CD14-positive monocyte (primary cell): ENCODE measurements around the gene ANKRD13C. TPM values are rescaled to one million over a fixed set of nuclear protein-coding genes. Genes with fewer than 3 reads are reported as not detected.

Experiments
- DNase-seq, 3 donors: peaks; one replicate each; pipeline ENCODE4 v3.0.0-alpha.2; 2011 to 2022
- H2AFZ ChIP-seq: 2 replicates; pipeline ENCODE4 v1.6.0; 2012; ENCODE audit warnings: mild to moderate bottlenecking, low read depth, low read length, inconsistent platforms; ENCODE audit not compliant: insufficient read depth, poor library complexity, severe bottlenecking
- H3K27ac ChIP-seq, 2 donors: 1 replicate in 1 of 2; 2 replicates in 1 of 2; pipeline ENCODE4 v1.5.1; 2012 to 2013; ENCODE audit warnings: low read length in 2 of 2, control low read depth in 1 of 2, inconsistent platforms in 1 of 2, low read depth in 1 of 2, mild to moderate bottlenecking in 1 of 2
- H3K27me3 ChIP-seq, 2 donors: one replicate each; pipeline versions ENCODE4 v1.6.0 to v1.6.1; 2011 to 2013; ENCODE audit warnings: low read length in 2 of 2; ENCODE audit not compliant: control insufficient read depth in 2 of 2, insufficient read depth in 2 of 2
- H3K36me3 ChIP-seq, 2 donors: replicated peaks in 1 of 2; 1 replicate in 1 of 2; 2 replicates in 1 of 2; pipeline versions ENCODE4 v1.5.1 to v1.6.1; 2012 to 2013; ENCODE audit warnings: low read length in 2 of 2, control low read depth in 1 of 2, inconsistent platforms in 1 of 2, mild to moderate bottlenecking in 1 of 2; ENCODE audit not compliant: insufficient read depth in 2 of 2, control insufficient read depth in 1 of 2
- H3K4me1 ChIP-seq, 2 donors: 1 replicate in 1 of 2; 2 replicates in 1 of 2; pipeline versions ENCODE4 v1.5.1 to v1.6.1; 2012 to 2013; ENCODE audit warnings: low read length in 2 of 2, control low read depth in 1 of 2, inconsistent platforms in 1 of 2, mild to moderate bottlenecking in 1 of 2, moderate library complexity in 1 of 2; ENCODE audit not compliant: insufficient read depth in 2 of 2, control insufficient read depth in 1 of 2
- H3K4me2 ChIP-seq: replicated peaks from 2 replicates; pipeline ENCODE3; 2012; ENCODE audit warnings: low read length, moderate library complexity, mild to moderate bottlenecking; ENCODE audit not compliant: poor library complexity, severe bottlenecking; ENCODE audit errors: extremely low read depth
- H3K4me3 ChIP-seq, 3 experiments: fragments of 200-600 bp in 1 of 3; sonication (generic) in 1 of 3; replicated peaks in 1 of 3; 1 replicate in 2 of 3; 2 replicates in 1 of 3; pipeline ENCODE4 v1.5.1; 2011 to 2013; ENCODE audit warnings: low read length in 3 of 3, mild to moderate bottlenecking in 3 of 3, control low read depth in 2 of 3, low read depth in 2 of 3, inconsistent platforms in 1 of 3, moderate library complexity in 1 of 3
- H3K79me2 ChIP-seq: 2 replicates; pipeline ENCODE4 v1.6.0; 2012; ENCODE audit warnings: mild to moderate bottlenecking, control low read depth, inconsistent platforms, low read length, moderate library complexity; ENCODE audit not compliant: insufficient read depth
- H3K9ac ChIP-seq: 2 replicates; pipeline ENCODE4 v1.6.0; 2017; ENCODE audit warnings: low read length, mild to moderate bottlenecking; ENCODE audit not compliant: insufficient read depth, poor library complexity, severe bottlenecking
- H3K9me3 ChIP-seq, 2 donors: replicated peaks in 1 of 2; 1 replicate in 1 of 2; 2 replicates in 1 of 2; pipeline versions ENCODE4 v1.5.1 to v1.6.1; 2012 to 2013; ENCODE audit warnings: low read length in 2 of 2, control low read depth in 1 of 2; ENCODE audit not compliant: control insufficient read depth in 1 of 2, insufficient read depth in 1 of 2
- H4K20me1 ChIP-seq: 2 replicates; pipeline ENCODE4 v1.6.0; 2012; ENCODE audit warnings: mild to moderate bottlenecking, low read length, control low read depth, moderate library complexity; ENCODE audit not compliant: insufficient read depth
- H3K27ac Mint-ChIP-seq, 7 donors: one replicate each; pipeline ENCODE4 v1.8.0; 2020; ENCODE audit warnings: mild to moderate bottlenecking in 7 of 7, mixed read lengths in 7 of 7, moderate library complexity in 6 of 7, inconsistent platforms in 2 of 7
- H3K27me3 Mint-ChIP-seq, 3 donors: one replicate each; pipeline ENCODE4 v1.8.0; 2021 to 2022; ENCODE audit warnings: low read depth in 3 of 3, mild to moderate bottlenecking in 3 of 3, mixed read lengths in 3 of 3, moderate library complexity in 3 of 3, inconsistent platforms in 1 of 3
- H3K36me3 Mint-ChIP-seq, 2 donors: one replicate each; pipeline ENCODE4 v1.8.0; 2020; ENCODE audit warnings: mixed read lengths in 2 of 2, inconsistent platforms in 1 of 2, mild to moderate bottlenecking in 1 of 2
- H3K4me1 Mint-ChIP-seq: one replicate; pipeline ENCODE4 v1.8.0; 2020; ENCODE audit warnings: mild to moderate bottlenecking, mixed read lengths
- H3K4me3 Mint-ChIP-seq, 2 donors: one replicate each; pipeline ENCODE4 v1.8.0; 2020; ENCODE audit warnings: mild to moderate bottlenecking in 2 of 2, mixed read lengths in 2 of 2, moderate library complexity in 1 of 2
- H3K9me3 Mint-ChIP-seq, 7 donors: one replicate each; pipeline ENCODE4 v1.8.0; 2020 to 2022; ENCODE audit warnings: mixed read lengths in 7 of 7, mild to moderate bottlenecking in 6 of 7, moderate library complexity in 6 of 7, inconsistent platforms in 2 of 7
- WGBS: methylation state at CpG from one replicate; pipeline ENCODE4 v1.1.5; 2013; ENCODE audit warnings: missing lambda C conversion rate; ENCODE audit not compliant: insufficient coverage; 5-methylcytosine and 5-hydroxymethylcytosine counted together
- intact Hi-C, 2 donors: fragments of 100-400 bp; cut with micrococcal nuclease; formaldehyde crosslinking; loops; one replicate each; pipeline versions ENCODE4 v1.15.0 to v1.15.1; 2023
- polyA plus RNA-seq, 3 donors: library from polyadenylated mRNA; depleted of rRNA in 1 of 3; unstranded in 2 of 3; stranded (reverse) in 1 of 3; fragments of 300-500 nt in 2 of 3; fragments of >200 nt in 1 of 3; fragmentation: Illumina TruSeq in 2 of 3; gene quantifications; 1 replicate in 2 of 3; 2 replicates in 1 of 3; pipeline ENCODE4 v1.2.3, GENCODE V29; 2012 to 2021
- TF ChIP-seq, protein P1 (sequence below): fragments of 200-600 bp; IDR thresholded peaks from one replicate; pipeline ENCODE4 v1.8.0; 2022; ENCODE audit warnings: antibody characterized with exemption, mild to moderate bottlenecking

Gene ANKRD13C
- polyA plus RNA-seq, 3 donors = 4.5 to 7.6 (median 6.5) TPM

DNA sequence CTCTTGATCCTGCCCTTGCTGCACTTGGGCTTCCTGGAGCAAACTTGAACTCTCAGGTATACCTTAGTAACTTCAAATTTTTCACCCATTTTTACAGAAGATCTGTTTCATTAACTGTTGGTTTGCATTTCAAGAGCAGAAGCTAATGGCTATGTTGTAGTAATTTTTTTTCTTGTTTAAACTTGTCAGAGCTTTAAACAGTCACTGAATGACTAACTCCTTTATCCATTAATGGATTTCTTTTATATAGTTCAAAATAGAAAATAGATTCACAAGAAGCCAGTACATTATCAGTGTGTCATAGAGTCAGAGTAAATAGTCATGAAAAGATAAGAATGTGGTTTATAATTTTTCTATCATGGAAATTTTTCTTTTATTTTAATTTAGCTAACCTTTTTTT is 119.8 kb downstream of the ANKRD13C start:
- no peak overlapping the region for H3K4me3 ChIP-seq
- no peaks in the 10 kb centered on the region for H3K27me3 ChIP-seq
- intact Hi-C loops = no loop called here
- no peaks in the 10 kb centered on the region for H3K4me1 ChIP-seq
- peaks cover 100% of the 10 kb centered on the region in 2 donors for H3K36me3 ChIP-seq
- no peaks in the 10 kb centered on the region for H3K4me1 Mint-ChIP-seq
- H3K9me3 Mint-ChIP-seq = no peaks in the 10 kb centered on the region
- no peak overlapping the region for H3K27ac ChIP-seq
- no peak overlapping the region for H3K27ac Mint-ChIP-seq
- TF ChIP-seq, protein P1, sequence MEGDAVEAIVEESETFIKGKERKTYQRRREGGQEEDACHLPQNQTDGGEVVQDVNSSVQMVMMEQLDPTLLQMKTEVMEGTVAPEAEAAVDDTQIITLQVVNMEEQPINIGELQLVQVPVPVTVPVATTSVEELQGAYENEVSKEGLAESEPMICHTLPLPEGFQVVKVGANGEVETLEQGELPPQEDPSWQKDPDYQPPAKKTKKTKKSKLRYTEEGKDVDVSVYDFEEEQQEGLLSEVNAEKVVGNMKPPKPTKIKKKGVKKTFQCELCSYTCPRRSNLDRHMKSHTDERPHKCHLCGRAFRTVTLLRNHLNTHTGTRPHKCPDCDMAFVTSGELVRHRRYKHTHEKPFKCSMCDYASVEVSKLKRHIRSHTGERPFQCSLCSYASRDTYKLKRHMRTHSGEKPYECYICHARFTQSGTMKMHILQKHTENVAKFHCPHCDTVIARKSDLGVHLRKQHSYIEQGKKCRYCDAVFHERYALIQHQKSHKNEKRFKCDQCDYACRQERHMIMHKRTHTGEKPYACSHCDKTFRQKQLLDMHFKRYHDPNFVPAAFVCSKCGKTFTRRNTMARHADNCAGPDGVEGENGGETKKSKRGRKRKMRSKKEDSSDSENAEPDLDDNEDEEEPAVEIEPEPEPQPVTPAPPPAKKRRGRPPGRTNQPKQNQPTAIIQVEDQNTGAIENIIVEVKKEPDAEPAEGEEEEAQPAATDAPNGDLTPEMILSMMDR = no peak
- peaks cover 46% of the 10 kb centered on the region for H4K20me1 ChIP-seq
- H3K9me3 ChIP-seq = no peaks in the 10 kb centered on the region
- H3K4me3 Mint-ChIP-seq = no peak overlapping the region
- H3K4me2 ChIP-seq = no peak overlapping the region
- DNase-seq = no peak
- peaks cover 85 to 96% of the 10 kb centered on the region in 2 donors for H3K36me3 Mint-ChIP-seq
- peaks cover 11% of the 10 kb centered on the region for H3K79me2 ChIP-seq
- no peak overlapping the region for H3K9ac ChIP-seq
- peaks cover 0 to 1% (median 0%) of the 10 kb centered on the region in 3 donors for H3K27me3 Mint-ChIP-seq
- H2AFZ ChIP-seq = no peak overlapping the region

DNA sequence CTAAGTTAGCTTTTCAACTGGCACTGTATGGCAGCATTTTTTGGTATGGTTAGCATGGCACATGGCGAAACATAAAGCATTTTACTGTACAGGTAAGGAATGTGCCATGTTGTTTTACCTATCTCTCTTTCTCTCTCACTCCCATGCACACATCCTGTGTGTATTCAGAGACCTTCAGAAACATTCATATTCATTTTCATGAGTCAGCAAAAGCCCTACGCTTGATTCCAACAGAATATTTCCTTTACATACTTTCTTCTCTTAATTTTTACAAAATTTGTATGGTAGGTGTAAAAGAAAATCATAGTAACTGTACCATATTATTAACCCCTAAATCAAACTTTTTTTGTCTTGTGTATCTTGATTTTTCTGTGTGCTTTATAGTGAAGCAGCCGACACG is 123.0 kb downstream of the ANKRD13C start:
- Histone ChIP-seq H4K20me1 (peaks cover 65% of the 10 kb centered on the region), H3K9ac (no peak overlapping the region), H3K79me2 (peaks cover 43% of the 10 kb centered on the region), H2AFZ (no peak overlapping the region), H3K27me3 (no peaks in the 10 kb centered on the region), H3K4me3 (no peak overlapping the region), H3K9me3 (no peaks in the 10 kb centered on the region), H3K4me1 (no peaks in the 10 kb centered on the region), H3K27ac (peak overlapping the region in 1 of 2 donors; percentile 14), H3K4me2 (no peak overlapping the region), H3K36me3 (peaks cover 93 to 100% of the 10 kb centered on the region in 2 donors)
- Mint-ChIP-seq H3K27ac (peak overlapping the region in 1 of 7 donors; percentile 2), H3K4me3 (no peak overlapping the region), H3K4me1 (no peaks in the 10 kb centered on the region), H3K27me3 (peaks cover 0 to 1% (median 0%) of the 10 kb centered on the region in 3 donors), H3K36me3 (peaks cover 78% of the 10 kb centered on the region in 2 donors), H3K9me3 (no peaks in the 10 kb centered on the region)
- intact Hi-C loops = no loop called here
- TF ChIP-seq, protein P1 = no peak
- no CpG with 5 or more reads among the region's 4 CpGs for WGBS
- no peak for DNase-seq
